SKM-1 (cell line): Measurements from ENCODE around the gene LRRC3.
"Not testable (repeated sequence)": the region's sequence is repeated elsewhere in the genome, so short reads cannot be mapped to it uniquely, and the experiment has no call there.

ENCODE experiments used
- DNase-seq: peaks from one replicate; lab custom pipeline; 2025; ENCODE audit not compliant: unreplicated experiment; lab: John Stamatoyannopoulos, UW

The LRRC3 gene

GRCh38 chr21:44477712-44478111 lies 22.4 kb downstream of the LRRC3 start:
- no peak for DNase-seq

- DNase-seq = no peak
Observed at GRCh38 chr21:44478124-44478800, 23.0 kb downstream of the LRRC3 start.

- no peak for DNase-seq
Observed at GRCh38 chr21:44478801-44479167, 23.5 kb downstream of the LRRC3 start.

- not testable (repeated sequence) for DNase-seq
Observed at GRCh38 chr21:44479556-44480199, 24.4 kb downstream of the LRRC3 start.

- DNase-seq = no peak
Observed at GRCh38 chr21:44480200-44481053, 25.1 kb downstream of the LRRC3 start.

- DNase-seq = no peak
Observed at GRCh38 chr21:44482581-44483287, 27.4 kb downstream of the LRRC3 start.

- DNase-seq = no peak
Observed at GRCh38 chr21:44483288-44484237, 28.3 kb downstream of the LRRC3 start.

GRCh38 chr21:44484498-44485253 lies 29.4 kb downstream of the LRRC3 start:
- no peak for DNase-seq

GRCh38 chr21:44485254-44485793 lies 30.0 kb downstream of the LRRC3 start:
- no peak for DNase-seq

GRCh38 chr21:44485796-44486195 lies 30.5 kb downstream of the LRRC3 start:
- DNase-seq = no peak

- DNase-seq = no peak
Observed at GRCh38 chr21:44486302-44486701, 31.0 kb downstream of the LRRC3 start.

- no peak for DNase-seq
Observed at GRCh38 chr21:44487831-44488230, 32.5 kb downstream of the LRRC3 start.

- no peak for DNase-seq
Observed at GRCh38 chr21:44489962-44490361, 34.7 kb downstream of the LRRC3 start.

GRCh38 chr21:44490405-44490804 lies 35.1 kb downstream of the LRRC3 start:
- no peak for DNase-seq

- DNase-seq = no peak
Observed at GRCh38 chr21:44490816-44491215, 35.5 kb downstream of the LRRC3 start.

- DNase-seq = no peak
Observed at GRCh38 chr21:44492567-44493385, 37.5 kb downstream of the LRRC3 start.

- no peak for DNase-seq
Observed at GRCh38 chr21:44494418-44494817, 39.1 kb downstream of the LRRC3 start.

- DNase-seq = no peak
Observed at GRCh38 chr21:44494956-44495355, 39.6 kb downstream of the LRRC3 start.
